Mucosa of gallbladder (tissue), 1 donor: ENCODE data around the gene LAX1. TPM values are rescaled to one million over a fixed set of nuclear protein-coding genes. Genes with fewer than 3 reads are reported as not detected.
"Not testable (repeated sequence)": the region's sequence is repeated elsewhere in the genome, so short reads cannot be mapped to it uniquely, and the experiment has no call there.

Experiments used
- DNase-seq: peaks from one replicate; pipeline ENCODE4 v3.0.0-alpha.2; 2020; ENCODE audit warnings: low spot score
- total RNA-seq: library from RNA; stranded (reverse); gene quantifications from one replicate; pipeline ENCODE4 v1.2.1, GENCODE V29; 2021
- donor health status: DM: no; HTN: no; CAD: no.

The LAX1 gene
- total RNA-seq, 1 donor from 2014 or later: 1.9 TPM

GRCh38 chr1:203769505-203770343, 4.7 kb downstream of the LAX1 start:
- DNase-seq: peak; percentile 87

GRCh38 chr1:203771901-203772301, 6.9 kb downstream of the LAX1 start:
- DNase-seq: no peak

GRCh38 chr1:203772836-203773235, 7.9 kb downstream of the LAX1 start:
- no peak for DNase-seq

GRCh38 chr1:203776636-203777035, 11.7 kb downstream of the LAX1 start:
- no peak for DNase-seq

GRCh38 chr1:203777596-203777995, 12.6 kb downstream of the LAX1 start:
- no peak for DNase-seq

GRCh38 chr1:203778146-203778545, 13.2 kb downstream of the LAX1 start:
- no peak for DNase-seq

GRCh38 chr1:203778789-203779188, 13.8 kb downstream of the LAX1 start:
- DNase-seq: no peak

- no peak for DNase-seq
Measured at GRCh38 chr1:203781962-203782361, 17.0 kb downstream of the LAX1 start.

GRCh38 chr1:203789966-203790365, 25.0 kb downstream of the LAX1 start:
- DNase-seq: no peak

GRCh38 chr1:203791498-203791897, 26.5 kb downstream of the LAX1 start:
- no peak for DNase-seq

GRCh38 chr1:203792486-203792885, 27.5 kb downstream of the LAX1 start:
- DNase-seq: no peak

GRCh38 chr1:203793561-203793960, 28.6 kb downstream of the LAX1 start:
- not testable (repeated sequence) for DNase-seq

GRCh38 chr1:203794764-203795440, 29.9 kb downstream of the LAX1 start:
- no peak for DNase-seq

GRCh38 chr1:203795441-203796235, 30.7 kb downstream of the LAX1 start, which contains the start of the genes ZBED6 and ZC3H11A:
Gene ZBED6, plus strand, starts transcription at chr1:203795623. Its CDS starts 1,900 bp downstream, at chr1:203797523.
Gene ZC3H11A, plus strand, starts transcription at chr1:203795623. Its CDS starts 21,448 bp downstream, at chr1:203817071.
- DNase-seq: peak; percentile 99

GRCh38 chr1:203796236-203796605, 31.2 kb downstream of the LAX1 start:
- DNase-seq: no peak

GRCh38 chr1:203797216-203797615, 32.2 kb downstream of the LAX1 start:
- no peak for DNase-seq

GRCh38 chr1:203797948-203798655, 33.1 kb downstream of the LAX1 start:
- no peak for DNase-seq

- DNase-seq: no peak
Measured at GRCh38 chr1:203799157-203799556, 34.2 kb downstream of the LAX1 start.

GRCh38 chr1:203799971-203800370, 35.0 kb downstream of the LAX1 start:
- DNase-seq: no peak

- DNase-seq: no peak
Measured at GRCh38 chr1:203805689-203806088, 40.7 kb downstream of the LAX1 start.

GRCh38 chr1:203807196-203807595, 42.2 kb downstream of the LAX1 start:
- DNase-seq: no peak
